Measurements from ENCODE around the gene KCNIP3. TPM values are rescaled to one million over a fixed set of nuclear protein-coding genes. Genes with fewer than 3 reads are reported as not detected.

The KCNIP3 gene
- total RNA-seq, 4 donors from 2014 or later: 2.3 to 28.0 (median 12.7) TPM

DNA sequence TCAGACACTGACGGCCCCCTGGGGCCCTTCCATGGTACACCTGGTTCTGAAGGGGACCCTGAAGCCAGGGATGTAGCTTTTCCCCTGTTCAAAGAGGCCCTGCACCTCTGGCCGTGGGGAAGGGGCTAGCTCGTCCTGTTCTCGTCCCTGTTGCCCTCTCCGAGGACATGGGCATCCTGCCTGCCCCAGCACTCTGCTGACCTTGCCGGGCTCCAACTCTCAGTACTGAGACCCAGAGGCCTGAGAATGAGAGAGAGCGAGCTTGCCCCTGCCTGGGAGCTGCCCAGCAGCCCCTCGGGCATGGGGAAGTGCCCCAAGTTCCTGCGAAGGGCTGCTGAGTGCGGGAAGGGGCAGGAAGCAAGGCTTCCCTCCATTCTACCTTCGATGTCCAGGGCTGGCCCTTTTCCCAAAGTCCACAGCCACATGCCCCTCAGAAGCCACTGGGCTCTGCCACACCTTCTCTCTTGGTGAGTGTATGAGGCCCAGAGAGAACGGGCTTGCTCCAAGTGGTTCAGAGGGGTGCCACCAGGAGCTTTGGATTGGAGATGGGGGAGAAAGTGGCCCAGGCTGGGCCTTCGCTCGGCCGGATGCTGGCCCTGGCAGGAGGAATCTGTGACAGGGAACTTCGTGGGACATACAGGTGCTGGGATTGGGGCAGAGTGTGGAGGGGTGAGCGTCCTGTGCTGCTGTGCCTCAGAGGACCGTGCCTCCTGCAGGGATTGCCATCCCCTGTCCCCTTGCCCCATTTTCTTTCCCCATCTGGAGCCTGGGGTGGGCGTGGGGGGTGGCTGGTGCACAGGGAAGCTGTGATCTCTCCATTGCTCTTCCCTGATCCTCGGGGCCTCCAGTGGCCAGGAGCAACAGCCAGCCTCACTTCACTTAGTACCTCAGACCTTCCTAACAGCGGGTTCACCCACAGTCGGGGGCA, 50.8 kb downstream of the KCNIP3 start:
- TF ChIP-seq, protein P1, sequence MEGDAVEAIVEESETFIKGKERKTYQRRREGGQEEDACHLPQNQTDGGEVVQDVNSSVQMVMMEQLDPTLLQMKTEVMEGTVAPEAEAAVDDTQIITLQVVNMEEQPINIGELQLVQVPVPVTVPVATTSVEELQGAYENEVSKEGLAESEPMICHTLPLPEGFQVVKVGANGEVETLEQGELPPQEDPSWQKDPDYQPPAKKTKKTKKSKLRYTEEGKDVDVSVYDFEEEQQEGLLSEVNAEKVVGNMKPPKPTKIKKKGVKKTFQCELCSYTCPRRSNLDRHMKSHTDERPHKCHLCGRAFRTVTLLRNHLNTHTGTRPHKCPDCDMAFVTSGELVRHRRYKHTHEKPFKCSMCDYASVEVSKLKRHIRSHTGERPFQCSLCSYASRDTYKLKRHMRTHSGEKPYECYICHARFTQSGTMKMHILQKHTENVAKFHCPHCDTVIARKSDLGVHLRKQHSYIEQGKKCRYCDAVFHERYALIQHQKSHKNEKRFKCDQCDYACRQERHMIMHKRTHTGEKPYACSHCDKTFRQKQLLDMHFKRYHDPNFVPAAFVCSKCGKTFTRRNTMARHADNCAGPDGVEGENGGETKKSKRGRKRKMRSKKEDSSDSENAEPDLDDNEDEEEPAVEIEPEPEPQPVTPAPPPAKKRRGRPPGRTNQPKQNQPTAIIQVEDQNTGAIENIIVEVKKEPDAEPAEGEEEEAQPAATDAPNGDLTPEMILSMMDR (IDR thresholded peaks at IDR 0.05; ENCODE audit: low read depth): no peak

DNA sequence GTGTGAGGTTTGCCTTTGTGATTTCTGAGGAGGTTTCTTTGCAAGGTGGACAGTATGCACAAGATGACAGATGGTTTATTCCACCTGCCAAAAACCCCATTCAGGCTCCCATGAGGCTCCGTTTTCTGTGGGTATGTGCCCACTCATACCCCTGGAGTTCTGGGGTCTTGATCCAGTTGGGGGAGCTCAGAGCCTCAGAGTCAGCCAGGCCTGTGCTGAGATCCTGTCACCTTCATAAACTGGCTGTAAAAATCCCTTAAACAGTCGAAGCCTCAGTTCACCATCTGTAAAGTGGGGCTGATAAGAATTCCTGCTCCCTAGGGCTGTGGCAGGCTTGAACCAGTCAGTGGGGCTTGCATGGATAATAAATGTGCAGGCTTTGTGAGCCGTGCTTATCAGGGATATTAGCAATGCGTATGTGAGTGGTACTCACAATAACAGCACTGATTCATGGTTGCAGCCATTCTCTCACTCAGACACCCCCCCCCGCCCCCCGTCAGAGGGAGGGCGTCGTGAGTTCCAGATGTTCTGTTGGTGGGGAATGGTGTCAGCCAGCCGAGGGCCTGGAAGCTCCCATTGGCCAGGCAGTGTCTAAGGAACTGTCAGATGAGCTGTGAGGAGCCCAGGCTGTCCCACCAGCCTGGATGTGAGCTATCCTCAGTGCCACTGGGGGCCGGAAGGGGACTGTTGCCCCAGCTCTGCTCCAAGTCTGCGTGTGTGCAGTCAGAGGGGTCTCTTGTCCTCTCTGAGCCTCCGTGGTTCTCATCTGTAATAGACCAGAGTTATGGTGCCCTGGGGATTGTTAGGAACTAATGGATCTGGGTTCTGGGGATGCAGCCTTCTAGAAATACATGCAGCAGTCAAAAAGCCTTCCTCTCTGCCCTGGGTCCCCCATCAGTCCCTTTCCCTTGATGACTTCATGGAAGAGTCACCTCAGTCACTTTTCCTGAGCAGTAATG, 51.7 kb downstream of the KCNIP3 start:
- TF ChIP-seq, protein P1 (IDR thresholded peaks at IDR 0.05; ENCODE audit: low read depth): no peak

- TF ChIP-seq, protein P1 (IDR thresholded peaks at IDR 0.05; ENCODE audit: low read depth): no peak
These were observed 52.6 kb downstream of the KCNIP3 start for GRCh38 chr2:95349568-95350322.

- TF ChIP-seq, protein P1 (IDR thresholded peaks at IDR 0.05; ENCODE audit: low read depth): no peak
These were observed 53.2 kb downstream of the KCNIP3 start for GRCh38 chr2:95350368-95350767.

GRCh38 chr2:95350774-95351597, 53.8 kb downstream of the KCNIP3 start:
- TF ChIP-seq, protein P1 (IDR thresholded peaks at IDR 0.05; ENCODE audit: low read depth): no peak

DNA sequence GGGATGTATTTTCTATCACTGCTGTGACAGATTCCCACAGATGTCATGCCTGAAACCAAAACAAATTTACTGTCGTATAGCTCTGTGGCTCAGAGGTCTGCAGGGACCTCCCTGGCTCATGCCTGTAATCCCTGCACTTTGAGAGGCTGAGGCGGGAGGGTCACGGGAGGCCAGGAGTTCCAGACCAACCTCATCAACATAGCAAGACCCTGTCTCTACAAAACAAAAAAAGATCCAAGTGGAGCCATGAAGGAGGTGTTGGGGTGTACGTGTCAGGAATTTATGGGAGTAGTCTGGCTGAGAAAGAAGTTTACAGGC, 54.4 kb downstream of the KCNIP3 start:
- TF ChIP-seq, protein P1 (IDR thresholded peaks at IDR 0.05; ENCODE audit: low read depth): no peak

Data from subcutaneous adipose tissue (tissue), 4 donors.